Measurements from ENCODE around the gene COL6A3. TPM values are rescaled to one million over a fixed set of nuclear protein-coding genes. Genes with fewer than 3 reads are reported as not detected.
A peak's percentile ranks its signal among the peaks of the same experiment; 100 is the strongest.

The COL6A3 gene
- total and polyA plus RNA-seq, 2 donors (not counting 1 experiment from before 2014, with no cell fraction given) = 0.01 to 0.10 TPM

GRCh38 chr2:237432484-237433092, 18.6 kb upstream of the COL6A3 start:
- intact Hi-C loops (cut with micrococcal nuclease) = no loop called here
- no peaks in the 10 kb centered on the region for H4K20me1 ChIP-seq (ENCODE audit: control insufficient read depth, insufficient read depth, low read length, poor library complexity, severe bottlenecking)
- WGBS (ENCODE audit: insufficient coverage) = 60% methylated on average over 16 of the region's 17 CpGs
- ATAC-seq (ENCODE audit: low read depth) = no peak
- CTCF ChIA-PET = interaction anchor here (0.9 kb wide), 1 partner anchor 11 kb away, joined by 3 read pairs; no protein-coding TSS in a partner anchor
- H3K4me2 ChIP-seq (replicated peaks; ENCODE audit: low read depth, low read length, poor library complexity, severe bottlenecking) = no peak overlapping the region
- no peak for DNase-seq
- TF ChIP-seq, protein P1, sequence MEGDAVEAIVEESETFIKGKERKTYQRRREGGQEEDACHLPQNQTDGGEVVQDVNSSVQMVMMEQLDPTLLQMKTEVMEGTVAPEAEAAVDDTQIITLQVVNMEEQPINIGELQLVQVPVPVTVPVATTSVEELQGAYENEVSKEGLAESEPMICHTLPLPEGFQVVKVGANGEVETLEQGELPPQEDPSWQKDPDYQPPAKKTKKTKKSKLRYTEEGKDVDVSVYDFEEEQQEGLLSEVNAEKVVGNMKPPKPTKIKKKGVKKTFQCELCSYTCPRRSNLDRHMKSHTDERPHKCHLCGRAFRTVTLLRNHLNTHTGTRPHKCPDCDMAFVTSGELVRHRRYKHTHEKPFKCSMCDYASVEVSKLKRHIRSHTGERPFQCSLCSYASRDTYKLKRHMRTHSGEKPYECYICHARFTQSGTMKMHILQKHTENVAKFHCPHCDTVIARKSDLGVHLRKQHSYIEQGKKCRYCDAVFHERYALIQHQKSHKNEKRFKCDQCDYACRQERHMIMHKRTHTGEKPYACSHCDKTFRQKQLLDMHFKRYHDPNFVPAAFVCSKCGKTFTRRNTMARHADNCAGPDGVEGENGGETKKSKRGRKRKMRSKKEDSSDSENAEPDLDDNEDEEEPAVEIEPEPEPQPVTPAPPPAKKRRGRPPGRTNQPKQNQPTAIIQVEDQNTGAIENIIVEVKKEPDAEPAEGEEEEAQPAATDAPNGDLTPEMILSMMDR (IDR thresholded peaks at IDR 0.05) = no peak
- TF ChIP-seq EZH2 (IDR thresholded peaks at IDR 0.05; ENCODE audit: borderline replicate concordance, insufficient read depth, low read depth, low read length, poor library complexity, severe bottlenecking) = no peak
- no peaks in the 10 kb centered on the region for H3K36me3 ChIP-seq (replicated peaks in 1 of 2; ENCODE audit: control extremely low read depth in 1 of 2, control insufficient read depth in 1 of 2, extremely low read depth in 1 of 2, insufficient read depth in 2 of 2, low read length in 1 of 2)
- H3K9me3 ChIP-seq (ENCODE audit: control extremely low read depth in 1 of 3, control insufficient read depth in 2 of 3, insufficient read depth in 1 of 3, low read length in 2 of 3) = peaks cover 0 to 8% (median 0%) of the 10 kb centered on the region in 3 donors
- Mint-ChIP-seq H3K9me3 (ENCODE audit: insufficient read depth) (no peaks in the 10 kb centered on the region), H3K27me3 (peaks cover 19% of the 10 kb centered on the region), H3K4me1 (peaks cover 28% of the 10 kb centered on the region), H3K4me3 (peak overlapping the region; percentile 32), H3K27ac (no peak overlapping the region)
- H3K27ac ChIP-seq (ENCODE audit: low read length in 2 of 2) = no peak overlapping the region
- no peaks in the 10 kb centered on the region for H3K79me2 ChIP-seq (ENCODE audit: control insufficient read depth, insufficient read depth, low read length)
- peaks cover 0 to 22% (median 0%) of the 10 kb centered on the region in 4 experiments for H3K27me3 ChIP-seq (replicated peaks in 1 of 4; ENCODE audit: control extremely low read depth in 1 of 4, control insufficient read depth in 3 of 4, insufficient read depth in 4 of 4, low read length in 3 of 4)
- H3K4me3 ChIP-seq (ENCODE audit: control extremely low read depth in 1 of 5, extremely low read depth in 1 of 5, insufficient read depth in 1 of 5, low read depth in 2 of 5, low read length in 4 of 5) = no peak overlapping the region
- no peak overlapping the region for H2AFZ ChIP-seq (ENCODE audit: insufficient read depth, low read depth, low read length, poor library complexity, severe bottlenecking)
- H3K9ac ChIP-seq (ENCODE audit: low read length) = no peak overlapping the region
- peaks cover 18 to 21% of the 10 kb centered on the region in 2 donors for H3K4me1 ChIP-seq (ENCODE audit: control insufficient read depth in 2 of 2, insufficient read depth in 2 of 2, low read length in 2 of 2)
- POLR2A ChIA-PET = no interaction called here

GRCh38 chr2:237431837-237432236, 17.9 kb upstream of the COL6A3 start:
- Mint-ChIP-seq H3K27me3 (peaks cover 23% of the 10 kb centered on the region), H3K4me1 (peaks cover 28% of the 10 kb centered on the region), H3K9me3 (ENCODE audit: insufficient read depth) (no peaks in the 10 kb centered on the region), H3K27ac (no peak overlapping the region), H3K4me3 (no peak overlapping the region)
- Histone ChIP-seq H2AFZ (ENCODE audit: insufficient read depth, low read depth, low read length, poor library complexity, severe bottlenecking) (no peak overlapping the region), H3K79me2 (ENCODE audit: control insufficient read depth, insufficient read depth, low read length) (no peaks in the 10 kb centered on the region), H3K9ac (ENCODE audit: low read length) (no peak overlapping the region), H3K27me3 (replicated peaks in 1 of 4; ENCODE audit: control extremely low read depth in 1 of 4, control insufficient read depth in 3 of 4, insufficient read depth in 4 of 4, low read length in 3 of 4) (peaks cover 0 to 22% (median 0%) of the 10 kb centered on the region in 4 experiments), H3K4me2 (replicated peaks; ENCODE audit: low read depth, low read length, poor library complexity, severe bottlenecking) (no peak overlapping the region), H3K4me3 (ENCODE audit: control extremely low read depth in 1 of 5, extremely low read depth in 1 of 5, insufficient read depth in 1 of 5, low read depth in 2 of 5, low read length in 4 of 5) (no peak overlapping the region), H3K4me1 (ENCODE audit: control insufficient read depth in 2 of 2, insufficient read depth in 2 of 2, low read length in 2 of 2) (peaks cover 18 to 21% of the 10 kb centered on the region in 2 donors), H3K27ac (ENCODE audit: low read length in 2 of 2) (no peak overlapping the region), H4K20me1 (ENCODE audit: control insufficient read depth, insufficient read depth, low read length, poor library complexity, severe bottlenecking) (no peaks in the 10 kb centered on the region), H3K36me3 (replicated peaks in 1 of 2; ENCODE audit: control extremely low read depth in 1 of 2, control insufficient read depth in 1 of 2, extremely low read depth in 1 of 2, insufficient read depth in 2 of 2, low read length in 1 of 2) (no peaks in the 10 kb centered on the region), H3K9me3 (ENCODE audit: control extremely low read depth in 1 of 3, control insufficient read depth in 2 of 3, insufficient read depth in 1 of 3, low read length in 2 of 3) (peaks cover 0 to 8% (median 0%) of the 10 kb centered on the region in 3 donors)
- no peak for ATAC-seq (ENCODE audit: low read depth)
- TF ChIP-seq EZH2 (IDR thresholded peaks at IDR 0.05; ENCODE audit: borderline replicate concordance, insufficient read depth, low read depth, low read length, poor library complexity, severe bottlenecking) = no peak
- TF ChIP-seq, protein P1 (IDR thresholded peaks at IDR 0.05) = no peak
- ChIA-PET CTCF (interaction anchor here (0.6 kb wide), 2 partner anchors 11 to 22 kb away, joined by 3 read pairs; no protein-coding TSS in a partner anchor), POLR2A (no interaction called here)
- 87% methylated on average over 3 of the region's 4 CpGs for WGBS (ENCODE audit: insufficient coverage)
- DNase-seq = no peak
- intact Hi-C loops (cut with micrococcal nuclease) = no loop called here
